ENCODE data around the gene IL17C.
"Not testable (repeated sequence)": the region's sequence is repeated elsewhere in the genome, so short reads cannot be mapped to it uniquely, and the experiment has no call there.

The IL17C gene, protein sequence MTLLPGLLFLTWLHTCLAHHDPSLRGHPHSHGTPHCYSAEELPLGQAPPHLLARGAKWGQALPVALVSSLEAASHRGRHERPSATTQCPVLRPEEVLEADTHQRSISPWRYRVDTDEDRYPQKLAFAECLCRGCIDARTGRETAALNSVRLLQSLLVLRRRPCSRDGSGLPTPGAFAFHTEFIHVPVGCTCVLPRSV

DNA sequence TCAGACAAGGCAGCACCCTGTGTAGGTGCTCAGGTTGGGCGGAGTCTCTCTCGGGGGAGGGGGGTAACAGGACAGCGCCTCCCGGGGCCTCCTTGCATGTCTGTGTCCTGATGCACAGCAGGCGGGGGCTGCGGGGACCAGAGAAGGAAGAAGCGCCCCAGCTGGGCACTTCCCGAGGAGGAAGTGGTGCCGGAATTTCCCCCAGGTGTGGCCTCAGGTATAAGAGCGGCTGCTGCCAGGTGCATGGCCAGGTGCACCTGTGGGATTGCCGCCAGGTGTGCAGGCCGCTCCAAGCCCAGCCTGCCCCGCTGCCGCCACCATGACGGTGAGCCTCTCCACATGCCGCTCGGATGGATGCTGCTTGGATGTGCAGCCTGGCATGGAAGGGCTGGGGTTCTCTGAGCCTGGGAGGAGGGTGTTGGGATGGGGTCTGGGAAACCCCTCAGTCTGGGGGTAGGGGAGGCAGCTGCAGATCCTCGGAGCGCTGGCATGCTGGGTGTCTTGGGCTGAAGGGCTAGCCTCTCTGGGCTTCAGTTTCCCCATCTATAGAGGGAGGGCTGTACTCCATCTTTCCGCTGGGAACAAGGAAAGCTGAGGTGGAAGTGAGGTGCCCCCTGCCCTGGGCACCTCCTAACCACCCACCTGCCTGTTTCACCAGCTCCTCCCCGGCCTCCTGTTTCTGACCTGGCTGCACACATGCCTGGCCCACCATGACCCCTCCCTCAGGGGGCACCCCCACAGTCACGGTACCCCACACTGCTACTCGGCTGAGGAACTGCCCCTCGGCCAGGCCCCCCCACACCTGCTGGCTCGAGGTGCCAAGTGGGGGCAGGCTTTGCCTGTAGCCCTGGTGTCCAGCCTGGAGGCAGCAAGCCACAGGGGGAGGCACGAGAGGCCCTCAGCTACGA is at the start of gene IL17C:
Gene IL17C (plus strand): TSS at position 250 of the 908 bp plus-strand sequence. CDS start 70 bp downstream, at position 320.
- DNase-seq (ENCODE audit: low read depth): no peak

DNA sequence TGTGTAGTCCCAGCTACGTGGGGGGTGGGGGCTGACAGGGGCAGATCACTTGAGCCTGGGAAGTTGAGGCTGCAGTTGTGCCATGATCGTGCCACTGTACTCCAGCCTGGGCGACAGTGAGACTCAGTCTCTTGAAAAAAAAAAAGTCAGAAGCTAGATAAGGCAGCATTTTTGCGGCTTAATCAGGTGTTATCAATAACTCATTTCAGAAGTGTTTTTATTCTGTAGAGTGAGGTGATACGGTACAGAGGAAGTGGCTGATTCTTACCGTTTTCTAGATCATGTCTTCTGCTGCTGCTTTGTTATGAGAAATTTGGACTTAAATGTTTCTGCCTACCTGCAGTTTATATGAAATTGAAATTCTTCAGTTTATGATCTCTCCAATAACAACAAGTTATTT is 49.6 kb upstream of the IL17C start:
- no peak for DNase-seq (ENCODE audit: low read depth)

DNA sequence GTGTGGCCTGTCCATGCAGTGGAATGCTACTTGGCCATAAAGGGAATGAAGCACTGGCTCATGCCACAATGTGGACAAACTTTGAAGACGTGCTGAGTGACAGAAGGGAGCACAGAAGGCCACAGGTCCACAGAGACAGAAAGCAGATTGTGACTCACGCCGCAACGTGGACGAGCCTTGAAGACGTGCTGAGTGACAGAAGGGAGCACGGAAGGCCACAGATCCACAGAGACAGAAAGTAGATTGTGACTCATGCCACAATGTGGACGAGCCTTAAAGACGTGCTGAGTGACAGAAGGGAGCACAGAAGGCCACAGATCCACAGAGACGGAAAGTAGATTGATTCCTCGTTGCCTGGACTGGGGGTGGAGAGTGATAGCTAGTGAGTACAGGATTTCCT is 48.9 kb upstream of the IL17C start:
- no peak for DNase-seq (ENCODE audit: low read depth)

DNA sequence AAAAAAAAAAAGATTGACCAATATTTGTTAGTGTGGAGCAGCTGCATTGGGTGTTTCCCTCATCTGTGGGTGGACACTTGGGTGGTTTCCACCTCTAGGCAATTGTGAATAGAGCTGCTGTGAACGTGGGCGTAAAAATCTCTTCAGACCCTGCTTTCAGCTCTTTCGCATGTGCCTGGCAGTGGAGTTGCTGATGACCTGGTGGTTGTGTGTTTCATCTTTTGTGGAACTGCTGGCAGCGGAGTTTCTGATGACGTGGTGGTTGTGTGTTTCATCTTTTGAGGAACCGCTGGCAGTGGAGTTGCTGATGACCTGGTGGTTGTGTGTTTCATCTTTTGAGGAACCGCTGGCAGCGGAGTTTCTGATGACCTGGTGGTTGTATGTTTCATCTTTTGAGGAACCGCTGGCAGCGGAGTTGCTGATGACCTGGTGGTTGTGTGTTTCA is 46.8 kb upstream of the IL17C start:
- DNase-seq (ENCODE audit: low read depth): no peak

DNA sequence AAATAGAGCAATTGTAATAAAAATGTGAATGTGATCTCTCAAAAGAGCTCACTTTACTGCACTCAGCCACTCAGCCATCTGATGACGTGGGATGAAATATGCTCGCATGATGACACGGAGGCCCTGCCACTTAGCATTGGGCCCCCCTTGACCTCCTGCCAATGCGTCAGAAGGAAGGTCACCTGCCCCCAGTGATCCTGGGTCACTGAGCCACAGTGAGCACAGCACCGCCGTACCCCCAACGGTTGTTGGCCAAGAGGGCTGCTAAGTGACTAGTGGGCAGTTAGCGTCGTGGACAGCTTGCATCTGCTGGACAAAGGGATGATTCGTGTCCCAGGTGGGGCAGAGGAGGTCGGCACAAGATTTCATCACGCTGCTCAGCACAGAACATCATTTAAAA is 45.3 kb upstream of the IL17C start:
- DNase-seq (ENCODE audit: low read depth): no peak

DNA sequence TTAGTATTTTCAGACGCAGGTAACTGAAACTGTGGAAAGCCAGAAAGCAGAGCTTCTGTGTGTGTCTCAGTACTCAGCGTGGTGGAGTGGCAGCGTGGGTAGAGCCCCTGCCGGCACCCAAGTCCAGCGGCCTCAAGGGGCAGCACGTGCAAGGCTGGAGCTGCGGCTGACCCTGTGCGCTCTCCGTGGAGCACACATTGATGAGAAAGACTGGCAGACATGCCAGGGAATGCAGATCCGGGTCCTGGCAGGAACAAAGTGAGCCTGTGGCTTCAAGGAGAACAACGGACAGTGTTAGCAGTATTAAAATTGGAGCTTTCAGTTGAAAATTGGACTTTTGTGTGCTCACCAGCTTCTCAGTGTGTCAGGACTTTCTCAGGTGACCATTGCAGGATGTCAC is 44.9 kb upstream of the IL17C start:
- no peak for DNase-seq (ENCODE audit: low read depth)

DNA sequence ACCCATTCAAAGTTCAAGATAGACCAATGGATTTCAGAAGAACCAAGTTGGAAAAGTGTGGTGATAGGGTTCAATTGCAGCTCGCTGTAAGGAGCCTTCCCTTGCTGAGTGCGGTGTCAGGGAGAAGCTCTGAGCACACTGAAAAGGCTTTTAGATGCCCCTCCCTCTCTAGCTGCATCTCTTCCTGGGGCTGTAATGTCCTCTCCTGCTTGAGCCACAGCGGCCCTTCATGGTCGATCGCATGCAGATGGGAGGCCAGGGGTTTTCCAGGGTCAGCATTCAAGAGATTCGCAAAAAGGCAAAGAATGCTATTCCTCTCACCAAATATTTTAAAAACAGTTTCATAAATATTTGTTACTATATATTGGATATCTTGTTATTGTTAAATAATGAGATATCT is 44.5 kb upstream of the IL17C start:
- no peak for DNase-seq (ENCODE audit: low read depth)

DNA sequence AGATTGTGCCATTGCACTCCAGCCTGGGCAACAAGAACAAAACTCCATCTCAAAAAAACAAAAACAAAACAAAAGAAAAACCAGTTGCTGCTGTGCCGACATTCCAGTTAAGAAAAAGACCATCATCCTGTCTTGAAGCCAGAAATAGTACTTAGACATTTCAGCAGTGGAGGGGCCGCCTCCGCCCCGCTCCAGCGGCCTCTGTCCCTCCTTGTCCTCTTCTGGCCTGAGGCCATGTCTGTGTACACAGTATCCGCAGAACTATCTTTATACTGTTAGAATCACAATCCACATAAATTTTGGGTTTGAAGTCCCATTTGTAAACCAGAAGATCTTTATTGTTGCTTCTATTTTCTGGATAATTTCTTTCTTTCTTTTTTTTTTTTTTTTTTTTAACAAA is 43.3 kb upstream of the IL17C start:
- DNase-seq (ENCODE audit: low read depth): no peak

DNA sequence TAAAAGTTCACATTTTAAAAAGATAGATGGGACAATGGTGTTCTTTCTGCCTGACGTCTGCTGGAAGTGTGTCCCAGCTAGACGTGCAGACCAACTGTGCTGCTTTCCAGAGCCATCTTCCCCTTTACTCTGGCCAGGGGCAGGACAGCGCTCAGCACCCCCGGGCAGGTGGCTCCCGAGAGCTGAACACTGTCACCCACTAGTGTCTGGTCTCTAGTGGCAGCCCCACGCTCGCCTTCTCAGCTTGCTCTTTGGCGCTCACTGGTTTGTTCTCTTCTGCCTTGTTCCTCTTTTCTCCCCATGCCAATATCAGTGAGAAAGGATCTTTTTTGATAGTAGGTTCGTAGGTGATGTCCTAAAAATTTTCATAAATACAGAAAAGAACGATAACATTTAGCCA is 42.5 kb upstream of the IL17C start:
- no peak for DNase-seq (ENCODE audit: low read depth)

DNA sequence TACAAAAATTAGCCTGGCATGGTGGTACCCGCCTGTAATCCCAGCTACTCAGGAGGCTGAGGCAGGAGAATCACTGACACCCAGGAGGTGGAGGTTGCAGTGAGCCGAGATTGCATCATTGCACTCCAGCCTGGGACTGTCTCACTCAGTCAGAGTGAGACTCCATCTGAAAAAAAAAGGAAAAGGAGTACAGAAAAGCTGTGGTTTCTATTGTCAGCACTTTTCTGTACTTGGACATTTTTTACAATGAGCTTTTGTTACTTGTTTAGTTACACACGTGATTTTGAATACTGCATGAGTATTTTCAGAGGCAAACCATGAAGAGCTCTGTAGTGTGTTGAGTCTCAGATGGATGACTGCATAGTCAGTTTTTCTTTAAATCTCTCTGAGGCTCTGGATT is 41.9 kb upstream of the IL17C start:
- no peak for DNase-seq (ENCODE audit: low read depth)

DNA sequence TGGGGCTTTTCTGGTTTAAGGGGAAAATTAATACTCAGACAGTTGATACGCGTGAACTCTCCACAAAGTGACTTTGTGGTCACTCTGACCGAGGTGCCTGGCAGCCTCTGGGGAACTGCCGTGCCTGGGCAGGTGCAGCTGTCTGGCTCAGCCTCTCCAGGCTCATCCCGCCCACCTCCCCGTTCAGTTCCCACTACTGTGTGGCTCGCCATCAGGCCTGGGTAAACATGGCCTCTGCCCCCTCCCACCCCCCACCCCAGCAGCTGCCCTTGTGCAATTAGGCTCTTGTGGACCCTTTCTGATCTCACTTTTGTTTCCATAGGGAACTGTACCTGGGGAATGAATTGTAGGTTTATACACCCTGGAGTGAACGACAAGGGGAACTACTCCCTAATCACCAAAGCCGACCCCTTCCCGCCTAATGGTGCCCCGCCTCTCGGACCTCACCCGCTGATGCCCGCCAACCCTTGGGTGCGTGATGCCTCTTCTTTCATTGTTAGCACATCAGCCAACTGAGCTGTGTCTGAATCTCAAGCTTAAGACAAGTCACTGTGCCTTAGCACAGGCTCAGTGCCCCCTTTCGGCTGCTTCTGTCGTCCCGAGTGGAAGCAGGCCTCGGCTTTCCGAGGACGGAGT is 40.4 kb upstream of the IL17C start:
- no peak for DNase-seq (ENCODE audit: low read depth)

DNA sequence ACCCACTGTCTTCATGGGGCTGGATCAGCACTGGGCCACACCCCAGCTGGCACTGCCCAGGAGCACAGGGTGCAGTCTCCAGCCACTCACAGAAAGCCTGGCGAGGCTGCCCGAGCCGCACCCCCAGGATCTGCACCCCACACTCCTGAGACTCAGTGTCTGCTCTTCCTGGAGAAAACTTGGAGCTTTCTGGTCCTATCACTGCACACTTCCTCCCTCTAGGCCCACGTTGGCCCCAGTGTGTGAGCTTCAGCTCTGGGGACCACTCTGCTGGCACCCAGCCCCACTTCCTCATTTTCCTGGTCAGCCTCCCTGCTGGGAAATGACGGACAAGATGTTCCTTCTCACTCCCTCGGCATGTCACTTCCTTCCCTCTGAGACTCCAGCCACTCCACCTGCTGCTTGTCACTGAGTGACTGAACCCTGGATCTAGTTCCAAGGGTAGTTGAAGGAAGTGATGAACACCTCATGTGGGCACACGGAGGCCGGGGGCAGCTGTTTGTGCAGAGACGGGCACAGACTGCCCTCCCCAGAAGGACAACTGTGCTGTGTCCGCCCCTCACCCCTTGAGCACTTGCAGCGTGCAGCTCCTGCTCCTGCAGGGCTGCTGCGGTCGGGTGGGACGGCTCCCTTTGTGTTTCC is 39.2 kb upstream of the IL17C start:
- no peak for DNase-seq (ENCODE audit: low read depth)

DNA sequence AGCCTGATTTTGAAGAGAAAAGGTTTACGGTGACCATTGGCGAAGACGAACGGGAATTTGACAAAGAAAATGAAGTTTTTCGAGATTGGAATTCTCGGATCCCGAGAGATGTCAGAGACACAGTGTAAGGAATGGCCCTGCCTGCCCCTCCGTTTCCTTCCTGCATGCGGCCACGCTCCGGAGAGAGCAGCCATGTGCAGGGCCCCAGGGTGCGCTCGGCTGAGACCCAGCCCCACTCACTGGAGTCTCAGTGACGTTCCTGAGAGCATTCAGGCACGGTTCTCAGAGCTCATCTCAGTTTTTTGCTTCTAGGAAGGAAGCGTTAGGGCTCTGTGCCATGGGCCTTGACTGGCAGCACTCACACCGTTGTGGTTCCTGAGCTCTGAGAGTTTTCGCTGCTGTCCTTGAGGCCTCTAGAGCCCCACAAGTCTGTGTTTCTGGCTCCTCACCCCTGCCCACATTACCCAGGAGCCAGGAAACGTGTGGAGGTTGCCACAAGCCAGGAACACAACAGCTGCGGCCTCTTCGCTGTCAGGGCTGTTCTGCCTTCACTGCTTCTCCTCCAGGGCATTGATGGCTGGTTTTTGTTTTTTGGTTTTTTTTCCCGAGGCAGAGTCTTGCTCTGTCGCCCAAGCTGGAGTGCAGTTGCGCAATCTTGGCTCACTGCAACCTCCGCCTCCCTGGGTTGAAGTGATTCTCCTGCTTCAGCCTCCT is 38.4 kb upstream of the IL17C start:
- no peak for DNase-seq (ENCODE audit: low read depth)

DNA sequence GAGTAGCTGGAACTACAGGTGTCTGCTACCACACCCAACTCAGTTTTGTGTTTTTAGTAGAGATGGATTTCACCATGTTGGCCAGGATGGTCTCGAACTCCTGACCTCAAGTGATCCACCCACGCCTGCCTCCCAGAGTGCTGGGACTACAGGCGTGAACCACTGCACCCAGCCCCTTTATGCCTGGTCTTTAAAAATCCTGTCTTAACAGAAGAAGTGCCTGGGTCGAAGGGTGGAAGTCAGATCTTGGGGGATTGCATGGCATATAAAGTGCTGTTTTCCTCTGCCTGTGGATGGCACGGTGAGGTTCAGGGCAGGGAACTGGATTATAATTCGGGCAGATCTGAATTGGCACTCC is 37.9 kb upstream of the IL17C start:
- no peak for DNase-seq (ENCODE audit: low read depth)

DNA sequence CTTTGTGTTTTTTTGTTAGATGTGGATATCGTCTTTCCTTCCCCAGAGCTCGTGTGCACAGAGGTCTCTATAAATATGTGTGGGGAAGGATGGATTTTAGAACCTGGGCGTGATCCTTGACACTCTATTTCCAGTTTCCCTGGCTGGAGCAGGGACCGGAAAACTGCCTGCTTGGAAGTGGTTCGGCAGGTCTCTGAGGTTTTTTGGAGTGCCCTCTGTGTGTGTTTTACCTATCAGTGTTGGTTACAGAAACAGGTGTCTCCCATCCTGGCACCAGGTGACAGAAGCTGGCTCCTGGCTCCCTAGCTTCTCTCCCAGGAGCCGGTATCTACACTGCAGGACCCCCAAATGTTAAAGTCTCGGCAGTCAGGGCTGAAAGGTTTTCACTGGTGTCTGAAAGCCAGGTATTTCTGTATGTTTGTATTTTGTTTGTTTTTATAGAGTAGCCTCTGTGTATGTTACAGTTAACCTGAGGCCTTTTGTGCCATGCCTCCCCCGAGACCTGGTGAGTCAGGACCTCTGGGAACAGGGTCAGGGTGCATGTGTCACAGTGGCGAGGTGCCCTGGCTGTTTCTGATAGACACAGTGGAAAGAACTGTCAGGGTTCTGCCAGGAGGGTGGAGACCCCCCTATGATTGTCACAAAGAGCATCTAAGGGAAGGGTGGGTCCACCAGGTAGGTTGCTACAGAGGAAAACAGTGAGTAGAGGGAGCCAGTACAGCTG is 36.9 kb upstream of the IL17C start:
- DNase-seq (ENCODE audit: low read depth): no peak

DNA sequence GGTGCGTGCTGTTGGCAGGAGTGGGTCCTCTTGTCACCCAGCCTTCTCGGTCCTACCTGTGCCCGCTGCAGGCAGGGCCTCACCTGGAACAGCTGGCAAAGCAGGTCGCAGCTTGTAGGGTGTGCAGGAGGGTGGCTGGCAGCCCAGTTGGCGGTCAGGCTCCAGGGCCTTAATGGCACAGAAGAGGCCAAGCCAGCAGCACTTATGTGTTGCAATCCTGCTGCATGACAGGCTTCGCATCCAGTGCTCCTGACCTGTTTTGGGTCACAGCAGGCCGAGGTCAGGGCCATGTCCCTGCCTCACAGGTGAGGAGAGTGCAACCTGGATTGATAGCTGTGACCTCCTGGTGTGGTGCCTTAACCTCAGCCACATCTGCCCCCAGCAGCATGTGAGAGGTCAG is 36.3 kb upstream of the IL17C start:
- DNase-seq (ENCODE audit: low read depth): no peak

DNA sequence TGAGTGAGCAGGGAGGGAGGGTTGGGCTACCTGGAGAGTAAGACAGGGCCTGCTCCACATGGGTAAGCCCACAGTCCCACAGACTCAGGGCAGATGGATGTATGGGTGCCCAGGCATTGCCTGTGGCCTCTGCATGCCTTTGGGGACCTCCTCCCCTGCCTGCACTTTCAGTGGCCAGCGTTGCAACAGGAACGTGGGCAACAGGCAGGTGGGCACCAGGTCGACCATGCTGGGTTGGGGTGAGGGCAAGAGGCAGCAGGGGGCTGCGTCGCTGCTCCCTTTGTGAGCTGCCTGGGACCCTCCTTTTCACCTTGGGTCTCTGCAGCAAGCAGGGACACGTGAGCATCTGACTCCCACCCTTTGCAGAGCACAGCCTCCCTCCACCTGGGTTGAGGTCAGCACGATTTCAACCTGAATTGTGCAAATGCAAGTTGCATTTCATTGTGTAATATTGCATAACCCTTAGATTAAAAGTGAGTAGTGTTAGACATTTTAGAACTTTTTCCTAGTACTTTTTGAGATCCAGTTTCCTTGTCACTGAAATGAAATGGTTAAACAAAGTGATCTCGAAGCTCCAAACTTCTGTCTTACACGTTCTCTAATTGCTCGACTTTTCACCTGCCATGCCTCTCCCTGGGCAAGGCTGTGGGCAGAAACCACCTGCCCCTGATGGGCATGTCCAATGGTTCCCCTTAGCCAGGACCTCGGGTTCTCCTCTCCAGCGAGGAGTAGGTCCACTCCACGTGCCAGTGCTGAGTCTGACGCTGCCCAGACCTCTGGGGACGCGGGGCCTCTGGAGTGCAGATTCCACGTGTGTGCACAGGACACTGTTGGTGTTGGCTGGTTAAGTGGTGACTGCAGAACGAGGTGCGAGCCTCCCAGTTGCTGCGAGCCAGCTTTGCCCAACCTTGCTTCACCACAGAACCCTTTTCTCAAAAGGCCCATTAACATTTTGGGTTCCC is 32.9 kb upstream of the IL17C start:
- DNase-seq (ENCODE audit: low read depth): no peak

DNA sequence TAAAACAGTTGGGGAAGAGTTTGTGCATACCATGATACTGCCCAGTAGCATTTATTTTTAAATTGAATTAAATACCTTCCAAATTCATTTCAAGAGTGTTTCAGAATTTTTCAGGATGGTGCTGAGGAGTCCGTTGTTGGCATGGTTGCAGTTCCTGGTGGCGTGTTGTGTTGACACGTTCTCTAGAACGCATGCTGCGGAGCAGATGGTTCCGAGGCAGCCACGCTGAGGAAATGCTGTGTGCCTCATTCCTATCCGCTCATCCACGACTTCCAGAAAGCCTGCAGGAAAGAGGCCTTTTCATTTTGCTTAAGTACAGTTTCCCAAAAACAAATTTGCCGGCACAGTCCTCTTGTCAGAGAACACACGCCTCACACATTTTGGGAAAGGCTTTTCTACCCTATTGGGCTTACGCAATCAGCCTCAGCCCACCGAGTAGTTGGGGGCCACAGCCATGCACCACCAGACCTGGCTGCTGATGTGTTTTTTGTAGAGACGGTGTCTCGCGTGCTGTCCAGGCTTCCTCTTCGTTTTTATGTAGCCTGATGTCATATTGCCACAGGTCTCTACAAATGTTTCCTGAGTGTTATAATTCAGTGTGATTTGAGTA is 32.1 kb upstream of the IL17C start:
- DNase-seq (ENCODE audit: low read depth): no peak

DNA sequence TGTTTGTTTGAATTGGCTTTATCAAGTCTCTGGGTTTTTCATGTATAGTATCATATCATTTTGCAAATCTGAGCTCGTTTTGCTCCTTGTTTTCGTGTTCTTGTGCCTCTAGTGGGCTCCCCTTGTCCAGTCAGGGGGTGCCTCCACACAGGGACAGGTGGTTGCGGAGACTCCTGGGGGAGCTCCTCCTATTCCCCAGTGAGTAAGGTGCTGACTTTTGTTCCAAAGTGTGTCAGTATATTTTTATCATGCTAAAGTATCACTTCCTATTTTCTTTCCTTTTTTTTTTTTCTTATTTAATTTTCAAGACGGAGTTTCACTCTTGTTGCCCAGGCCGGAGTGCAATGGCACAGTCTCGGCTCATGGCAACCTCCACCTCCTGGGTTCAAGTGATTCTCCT is 30.3 kb upstream of the IL17C start:
- DNase-seq (ENCODE audit: low read depth): no peak

DNA sequence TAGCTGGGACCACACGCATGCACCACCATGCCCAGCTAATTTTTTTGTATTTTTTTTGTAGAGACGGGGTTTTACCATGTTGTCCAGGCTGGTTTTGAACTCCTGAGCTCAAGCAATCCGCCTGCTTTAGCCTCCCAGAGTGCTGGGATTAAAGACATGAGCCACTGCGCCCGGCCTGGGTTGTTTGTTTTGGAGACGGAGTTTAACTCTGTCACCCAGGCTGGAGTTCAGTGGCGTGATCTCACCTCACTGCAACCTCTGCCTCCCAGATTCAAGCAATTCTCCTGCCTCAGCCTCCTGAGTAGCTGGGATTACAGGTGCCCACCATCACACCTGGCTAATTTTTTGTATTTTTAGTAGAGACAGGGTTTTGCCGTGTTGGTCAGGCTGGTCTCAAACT is 28.9 kb upstream of the IL17C start:
- DNase-seq (ENCODE audit: low read depth): not testable (repeated sequence)

Measured in stimulated activated CD8-positive, alpha-beta memory T cell treated with anti-CD3 and anti-CD28 coated beads, Interleukin-15, amount 100 ng/mL, for 24 hours (primary cell).